GM04504 (cell line): ENCODE measurements around the gene MED13L.

Experiments
- DNase-seq: peaks from one replicate; pipeline ENCODE4 v3.0.0-alpha.2; 2012; ENCODE audit warnings: low read depth

The MED13L gene

DNA sequence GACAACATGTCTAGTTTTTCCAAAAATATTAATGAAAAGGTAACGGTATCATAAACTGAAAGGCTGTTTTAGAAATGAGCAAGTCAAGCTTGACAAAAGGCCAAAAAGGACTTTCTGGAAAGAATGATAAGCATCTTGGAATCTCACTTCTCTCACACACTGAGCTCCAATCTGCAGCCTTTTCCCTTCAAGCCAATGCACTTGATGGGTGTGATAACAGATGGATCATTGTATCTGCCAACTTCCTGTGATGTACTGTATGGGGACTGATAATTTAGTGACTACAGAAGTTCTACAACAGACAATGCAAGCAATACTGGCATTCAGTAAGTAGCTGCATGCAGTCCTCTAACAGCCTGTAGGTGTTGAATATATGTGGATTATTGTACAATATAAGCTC, 147.1 kb downstream of the MED13L start:
- DNase-seq, result no peak

DNA sequence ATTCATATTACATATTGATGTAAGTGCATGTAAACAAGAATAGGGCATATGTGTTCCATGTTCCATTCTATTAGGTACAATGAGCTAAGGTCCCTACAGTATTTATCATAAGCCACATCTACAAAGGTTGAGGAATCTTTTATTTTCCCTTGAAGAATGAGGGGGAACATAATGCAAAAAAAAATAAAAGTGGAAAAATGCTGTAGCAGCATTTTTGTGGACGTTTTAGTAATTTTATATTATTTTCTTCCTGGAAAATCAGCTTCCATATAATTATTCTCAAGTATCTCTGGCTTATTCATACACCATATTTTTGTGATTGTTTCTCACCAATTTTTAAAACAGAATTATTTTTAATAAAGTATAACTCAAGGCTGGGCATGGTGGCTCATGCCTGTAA, 148.7 kb downstream of the MED13L start:
- DNase-seq, result no peak

- DNase-seq, result no peak
Observed at GRCh38 chr12:116127859-116128258, 149.6 kb downstream of the MED13L start.

DNA sequence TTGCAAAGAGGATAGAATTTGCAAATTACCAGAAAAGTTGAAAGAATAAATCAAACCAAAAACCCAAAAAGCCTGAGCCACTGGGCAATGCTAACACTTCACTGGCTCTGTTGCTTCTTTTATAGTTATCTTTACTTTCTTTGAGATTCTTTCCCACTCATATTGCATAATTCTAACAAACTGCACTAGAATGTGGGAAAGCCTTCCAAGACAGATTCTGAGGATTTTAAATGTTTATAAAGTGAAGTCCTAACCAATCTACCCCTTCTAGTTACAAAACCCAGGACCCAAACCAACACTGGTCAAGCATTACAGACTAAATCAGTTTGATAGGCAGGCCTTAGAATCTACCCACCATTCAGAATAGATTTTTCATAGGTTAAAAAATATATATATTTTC, 150.9 kb downstream of the MED13L start:
- no peak for DNase-seq

DNA sequence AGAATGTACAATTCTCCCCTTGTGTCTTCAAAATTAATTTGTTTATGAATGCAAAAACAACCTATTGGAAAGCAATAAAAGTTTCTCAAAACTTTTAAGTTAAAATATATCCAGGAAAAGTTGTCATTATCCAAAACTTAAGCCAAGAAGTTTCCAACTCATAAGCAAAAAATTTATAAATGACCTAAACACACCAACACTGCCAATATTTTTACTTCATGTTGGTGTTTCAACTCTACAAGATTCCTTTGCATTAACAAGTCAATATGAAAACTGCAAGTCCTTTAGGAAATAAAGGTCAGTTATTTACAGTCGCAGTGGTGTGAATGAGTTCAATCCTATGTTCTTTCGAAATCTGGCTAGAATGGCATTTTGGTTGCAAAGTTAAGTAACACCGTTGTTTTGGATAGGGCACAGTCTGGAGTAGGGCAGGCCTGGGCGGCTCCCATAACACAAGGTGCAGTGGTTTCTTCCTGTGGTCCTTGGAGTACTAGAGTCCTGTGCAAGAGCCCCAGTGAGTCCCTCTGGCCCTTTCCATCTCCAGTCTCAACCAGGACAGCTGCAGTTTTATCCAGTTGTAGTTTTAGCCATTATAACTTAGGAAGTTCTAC, 151.4 kb downstream of the MED13L start:
- DNase-seq, result no peak

- no peak for DNase-seq
Observed at GRCh38 chr12:116125084-116125483, 152.4 kb downstream of the MED13L start.

DNA sequence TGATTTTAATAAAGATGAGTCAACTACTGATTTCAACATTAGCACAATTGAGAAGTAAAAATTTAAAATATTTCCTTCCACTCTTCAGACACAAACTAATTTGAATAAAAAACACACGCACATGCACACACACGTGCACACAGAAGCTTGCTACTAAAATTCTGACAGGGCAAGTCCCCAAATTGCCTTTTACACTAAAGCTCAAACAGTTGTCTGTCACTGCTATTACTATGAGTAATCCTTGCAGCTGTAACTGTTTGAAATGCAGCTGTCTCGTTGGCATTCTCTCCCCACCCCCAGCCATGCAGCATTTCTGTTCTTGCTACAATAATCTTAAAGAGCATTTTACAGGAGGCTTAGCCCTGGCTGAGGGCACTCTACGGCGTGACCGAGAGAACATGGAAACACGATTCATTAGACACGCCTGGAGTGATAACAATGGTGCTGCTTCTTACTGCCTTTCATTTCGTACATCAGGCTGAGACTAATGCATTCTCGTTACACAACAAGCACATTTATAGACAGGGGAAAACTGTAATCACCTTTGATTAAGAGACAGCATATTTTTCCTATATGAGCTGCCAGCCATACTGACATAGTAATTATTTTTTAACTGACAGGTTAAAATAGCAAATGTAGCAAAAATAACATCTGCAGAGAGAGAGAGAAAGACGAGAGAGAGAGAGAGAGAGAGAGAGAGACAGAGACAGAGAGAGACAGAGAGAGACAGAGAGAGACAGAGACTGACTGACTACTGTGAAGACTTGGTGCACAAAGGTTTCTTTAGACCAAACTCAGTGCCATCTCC, 153.8 kb downstream of the MED13L start:
- DNase-seq, result no peak

- DNase-seq, result no peak
Observed at GRCh38 chr12:116122628-116123027, 154.9 kb downstream of the MED13L start.

DNA sequence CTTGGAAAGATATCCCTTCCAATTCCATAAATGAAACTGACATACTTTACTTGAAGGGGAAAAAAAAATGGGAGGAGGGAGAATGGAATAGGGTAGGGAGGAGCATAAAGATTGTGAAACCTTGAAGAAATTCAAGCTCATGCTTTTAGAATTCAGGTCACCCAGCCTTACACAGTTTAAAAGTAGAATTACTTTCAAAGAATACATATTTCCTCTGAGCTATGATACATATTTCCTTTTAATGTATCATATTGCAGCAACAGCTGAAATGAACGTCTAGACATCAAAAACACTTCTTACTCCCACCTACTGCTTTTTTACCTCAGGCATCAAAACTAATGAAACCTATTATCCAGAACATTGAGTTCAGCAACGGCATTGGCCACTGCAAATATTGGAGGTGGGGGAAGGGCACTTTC, 156.0 kb downstream of the MED13L start:
- DNase-seq, result no peak

DNA sequence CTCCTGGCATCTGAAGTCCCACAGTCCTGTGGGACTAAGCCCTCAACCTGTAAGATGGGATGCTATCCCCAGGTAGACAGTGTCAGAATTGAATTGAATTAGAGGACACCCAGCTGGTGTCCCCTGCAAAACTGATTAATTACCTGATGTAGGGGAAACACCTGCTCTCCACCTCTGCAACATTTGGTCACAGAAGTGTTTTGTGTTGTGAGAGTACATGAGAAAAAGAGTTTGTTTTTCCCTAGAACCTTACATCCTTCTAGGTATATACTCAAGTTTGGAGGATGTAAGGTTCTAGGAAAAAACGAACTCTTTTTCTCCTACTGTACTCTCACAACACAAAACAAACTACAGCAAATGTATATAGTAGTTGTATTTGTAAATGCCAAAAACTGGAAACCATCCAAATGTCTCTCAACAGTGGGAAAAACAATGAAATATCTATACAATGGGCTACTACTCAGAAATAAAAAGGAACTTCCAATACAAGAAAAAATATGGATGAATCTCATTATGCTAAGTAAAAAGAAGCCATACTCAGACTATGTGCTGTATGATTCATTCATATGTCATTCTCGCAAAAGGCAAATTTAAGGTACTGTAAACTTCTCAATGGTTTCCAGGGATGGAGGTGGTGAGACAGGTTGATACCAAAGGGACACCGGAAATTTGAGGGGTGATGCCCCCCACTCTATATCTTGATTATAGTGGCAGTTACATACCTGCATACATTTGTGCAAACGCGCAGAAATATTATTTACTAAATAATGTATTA, 160.7 kb downstream of the MED13L start:
- no peak for DNase-seq

DNA sequence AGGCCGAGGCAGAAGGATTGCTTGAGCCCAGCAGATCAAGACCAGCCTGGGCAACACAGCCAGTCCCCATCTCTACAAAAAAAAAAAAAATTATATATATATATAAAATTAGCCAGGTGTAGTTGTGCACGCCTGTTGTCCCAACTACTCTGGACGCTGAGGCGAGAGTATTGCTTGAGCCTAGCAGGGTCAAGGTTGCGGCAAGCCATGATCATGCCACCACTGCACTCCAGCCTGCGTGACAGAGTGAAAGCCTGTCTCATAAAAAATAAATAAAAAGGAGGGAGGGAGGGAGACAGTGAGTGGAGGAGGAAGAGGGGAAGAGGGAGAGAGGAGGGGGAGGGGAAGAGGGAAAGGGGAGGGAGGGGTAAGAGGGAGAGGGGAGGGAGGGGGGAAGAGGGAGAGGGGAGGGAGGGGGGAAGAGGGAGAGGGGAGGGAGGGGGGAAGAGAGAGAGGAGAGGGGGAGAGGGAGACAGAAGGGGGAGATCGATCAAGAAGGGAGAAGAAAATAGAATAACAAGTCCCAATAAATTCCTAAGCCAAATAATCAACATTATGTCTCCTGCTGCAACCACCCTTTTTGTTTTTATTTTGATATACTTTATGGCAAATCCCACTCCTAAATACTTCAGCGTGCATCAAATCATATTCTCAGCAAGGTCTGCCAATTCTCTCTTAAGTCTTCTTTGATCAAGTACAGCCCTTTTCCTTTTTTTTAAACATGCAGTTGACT, 163.9 kb downstream of the MED13L start:
- no peak for DNase-seq

GRCh38 chr12:116106870-116107269, 170.6 kb downstream of the MED13L start:
- DNase-seq, result no peak

- DNase-seq, result no peak
Observed at GRCh38 chr12:116104167-116104767, 173.2 kb downstream of the MED13L start.

DNA sequence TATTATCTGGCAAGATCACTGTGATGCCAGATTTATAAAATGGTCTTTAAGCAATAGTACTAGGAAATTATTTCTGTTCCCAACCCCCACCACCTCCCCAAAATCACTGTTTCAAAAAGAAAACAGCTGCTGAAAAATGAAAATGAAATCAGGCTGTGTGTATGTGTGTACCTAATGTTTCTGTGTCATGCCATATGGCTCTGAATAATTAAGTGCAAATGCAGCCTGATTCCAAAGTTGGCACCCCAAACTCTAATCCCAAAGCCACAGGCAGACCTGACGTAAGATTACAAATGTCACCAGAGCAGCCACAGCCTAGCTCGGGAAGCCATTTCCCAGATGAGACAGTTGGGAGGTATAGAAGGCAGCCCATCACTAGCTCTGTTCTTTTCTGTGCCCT, 175.5 kb downstream of the MED13L start:
- no peak for DNase-seq

DNA sequence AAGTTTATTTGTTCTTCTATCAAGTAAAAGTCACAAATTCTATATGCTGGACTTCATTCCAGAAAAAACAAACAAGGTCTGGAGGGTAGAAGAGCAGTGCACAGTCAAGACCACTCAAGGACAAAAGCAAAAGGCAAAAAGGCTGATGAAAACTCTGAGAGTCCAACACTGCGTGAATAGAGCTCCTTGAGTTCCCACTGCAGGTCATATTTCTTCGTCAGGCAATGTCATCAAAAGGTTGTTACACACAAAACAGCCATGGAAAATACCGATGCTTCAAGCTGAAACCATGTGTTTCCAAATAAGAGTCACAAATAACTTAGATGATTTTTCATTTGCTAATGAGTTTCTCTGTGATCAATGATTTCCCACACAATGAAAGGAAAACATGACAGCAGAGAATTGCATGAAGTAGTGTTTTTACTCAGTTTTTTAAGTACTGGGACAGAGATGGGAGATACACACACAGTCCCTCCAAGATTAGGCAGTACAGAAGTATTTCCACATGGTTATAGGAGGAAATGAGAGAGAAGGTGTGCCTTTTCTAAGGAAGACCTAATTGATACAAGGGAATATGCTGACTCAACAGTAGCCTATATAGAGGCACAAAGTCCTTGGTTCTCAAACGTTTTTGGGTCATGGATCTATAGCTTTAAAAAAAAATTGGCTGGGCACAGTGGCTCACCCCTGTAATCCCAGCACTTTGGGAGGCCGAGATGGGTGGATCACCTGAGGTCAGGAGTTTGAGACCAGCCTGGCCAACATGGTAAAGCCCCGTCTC, 177.7 kb downstream of the MED13L start:
- no peak for DNase-seq

DNA sequence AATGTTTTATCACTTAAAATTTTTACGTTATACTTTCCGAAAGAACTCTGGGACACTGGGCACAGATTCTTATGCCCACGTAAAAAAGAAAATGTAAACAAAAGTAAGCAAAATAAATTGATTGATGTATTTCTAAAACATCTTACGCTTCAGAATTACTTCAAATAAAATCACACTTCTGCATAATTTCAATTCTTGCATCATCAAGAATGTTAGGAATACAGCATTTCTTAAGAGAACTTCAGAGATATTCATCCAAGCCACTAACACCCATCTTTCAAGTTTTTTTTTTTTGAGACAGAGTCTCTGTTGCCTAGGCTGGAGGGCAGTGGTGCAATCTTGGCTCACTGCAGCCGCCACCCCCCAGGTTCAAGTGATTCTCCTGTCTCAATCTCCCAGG, 180.6 kb downstream of the MED13L start:
- no peak for DNase-seq

DNA sequence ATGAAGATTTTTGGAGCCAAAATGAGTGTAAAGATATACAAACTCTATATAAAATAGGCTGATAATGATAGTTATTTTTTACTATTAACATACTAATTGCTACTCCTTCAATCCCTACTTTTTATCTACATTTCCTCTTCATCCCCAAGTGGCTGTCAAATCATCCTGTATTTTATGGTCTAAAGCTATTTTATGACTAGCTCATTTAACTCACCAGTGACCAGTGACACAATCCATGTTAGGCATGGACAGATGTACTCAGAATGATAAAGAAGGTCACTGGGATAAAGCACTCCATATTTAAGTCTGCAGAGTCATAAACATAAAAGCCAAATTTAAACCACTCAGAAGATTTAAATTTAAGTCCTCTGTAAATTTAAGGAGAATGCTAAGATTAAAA, 183.0 kb downstream of the MED13L start:
- DNase-seq, result no peak

DNA sequence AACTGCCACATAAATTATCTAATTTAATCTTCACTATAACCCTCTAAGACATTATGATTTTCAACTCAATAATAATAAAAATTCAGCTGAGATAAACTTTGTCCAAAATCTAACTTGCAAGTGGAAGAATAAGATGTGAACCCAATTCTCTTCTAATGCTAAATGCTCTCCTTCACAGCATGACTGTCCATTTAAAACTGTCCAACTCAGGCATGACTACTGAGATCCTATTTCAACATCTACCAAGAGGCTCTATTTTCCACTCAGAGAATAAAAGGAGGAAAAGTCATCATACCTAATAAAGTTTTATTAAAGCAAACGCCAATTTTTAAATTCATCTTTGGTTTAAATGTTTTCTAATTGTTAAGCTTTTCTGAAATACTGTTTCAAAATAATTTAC, 183.6 kb downstream of the MED13L start:
- DNase-seq, result no peak

DNA sequence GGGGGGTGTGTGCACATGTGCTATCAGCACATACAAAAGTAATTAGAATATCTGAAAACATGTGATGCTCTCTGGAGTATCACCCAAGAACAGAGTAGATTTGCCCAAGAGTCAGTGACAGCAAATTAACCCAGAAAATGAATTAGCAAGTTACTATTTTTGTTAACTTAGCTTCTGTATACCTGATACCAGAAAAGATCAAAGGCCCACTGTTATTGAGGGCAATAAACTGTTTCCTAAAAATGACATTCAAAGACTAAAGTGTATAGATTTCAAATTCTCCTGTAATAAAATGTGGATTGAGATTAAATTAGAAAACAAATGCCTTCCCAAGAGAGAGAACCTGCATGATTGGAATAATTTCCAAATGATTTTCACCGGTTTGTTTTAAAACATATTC, 184.7 kb downstream of the MED13L start:
- no peak for DNase-seq

GRCh38 chr12:116092162-116092561, 185.3 kb downstream of the MED13L start:
- DNase-seq, result no peak

DNA sequence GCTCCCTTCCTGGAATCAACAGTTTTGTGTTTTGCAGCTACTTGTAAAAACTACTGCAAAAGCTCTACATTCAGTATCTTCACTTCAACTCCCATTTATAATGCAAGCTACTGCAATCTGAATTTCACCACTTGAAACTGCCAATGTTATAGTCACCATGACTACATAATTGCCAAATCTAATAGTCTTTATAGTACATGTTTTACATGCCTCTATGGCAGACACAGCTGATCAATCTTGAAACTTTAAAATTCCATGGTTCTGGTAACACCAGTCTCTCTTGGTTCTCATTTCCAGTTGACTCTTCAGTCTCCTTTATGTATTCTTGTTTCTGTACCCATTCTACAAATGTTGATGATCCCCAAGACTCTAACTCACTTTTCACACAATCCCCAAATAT, 185.9 kb downstream of the MED13L start:
- no peak for DNase-seq
